ENCODE data around the gene RUNX1.
A peak's percentile ranks its signal among the peaks of the same experiment; 100 is the strongest.
"Not testable (repeated sequence)": the region's sequence is repeated elsewhere in the genome, so short reads cannot be mapped to it uniquely, and the experiment has no call there.

RUNX1 gene

GRCh38 chr21:34808569-34809204 lies 240.4 kb downstream of the RUNX1 start:
- DNase-seq (ENCODE audit: low read depth): peak; percentile 70
- no peak overlapping the region for H3K4me3 ChIP-seq (ENCODE audit: low read depth, low read length)

DNA sequence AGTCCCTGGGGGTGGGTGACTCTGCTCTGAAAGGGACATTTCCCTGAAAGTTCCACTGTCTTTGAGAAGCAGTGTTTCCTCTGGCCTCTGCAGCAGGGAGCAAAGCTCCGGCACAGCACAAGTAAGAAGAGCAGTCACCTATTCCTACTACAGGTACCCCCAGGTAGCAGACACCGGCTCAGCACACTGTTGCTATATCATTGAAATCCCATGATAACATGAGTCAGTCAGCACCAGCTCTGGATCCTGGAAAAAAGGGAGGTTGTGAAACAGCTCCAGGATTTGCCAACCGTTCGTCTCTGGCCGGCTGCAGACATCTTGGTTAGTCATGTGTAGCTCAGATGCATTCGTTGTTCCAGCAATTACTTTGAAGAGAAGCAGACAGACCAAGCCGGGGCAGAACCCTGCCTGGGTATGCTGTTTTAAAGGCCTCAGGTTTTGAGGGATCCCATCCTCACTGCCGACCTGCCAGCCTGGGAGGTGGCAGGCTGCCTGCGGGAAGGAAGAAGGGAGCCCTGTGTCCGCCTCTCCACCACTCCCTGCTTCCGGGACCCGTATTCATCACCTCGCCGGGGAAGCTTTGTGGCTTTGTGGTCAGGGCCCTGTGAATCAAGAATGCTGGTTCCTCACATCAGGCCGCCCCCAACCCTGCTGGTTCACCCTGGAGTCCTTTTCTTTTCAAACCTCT lies 241.1 kb downstream of the RUNX1 start:
- H3K4me3 ChIP-seq (ENCODE audit: low read depth, low read length): no peak overlapping the region
- DNase-seq (ENCODE audit: low read depth): peak; percentile 93

- peak; percentile 88 for DNase-seq (ENCODE audit: low read depth)
- H3K4me3 ChIP-seq (ENCODE audit: low read depth, low read length): no peak overlapping the region
These were observed 241.8 kb downstream of the RUNX1 start for GRCh38 chr21:34807146-34807880.

DNA sequence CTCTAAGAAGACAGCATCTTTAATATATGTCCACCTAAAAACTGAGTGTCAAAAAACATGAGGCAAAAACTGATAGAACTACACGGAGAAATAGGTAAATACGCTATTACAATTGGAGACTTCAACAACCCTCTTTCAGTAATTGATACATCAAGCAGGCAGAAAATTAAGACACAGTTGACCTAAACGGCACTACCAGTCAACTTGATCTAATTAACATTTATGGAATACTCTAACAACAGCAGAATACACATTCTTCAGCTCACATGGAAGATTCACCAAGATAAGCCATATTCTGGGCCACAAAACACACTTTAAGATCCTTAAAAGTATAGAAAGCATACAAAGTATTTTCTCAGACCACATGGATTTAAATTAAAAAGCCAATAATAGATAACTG lies 242.7 kb downstream of the RUNX1 start:
- DNase-seq (ENCODE audit: low read depth): no peak

DNA sequence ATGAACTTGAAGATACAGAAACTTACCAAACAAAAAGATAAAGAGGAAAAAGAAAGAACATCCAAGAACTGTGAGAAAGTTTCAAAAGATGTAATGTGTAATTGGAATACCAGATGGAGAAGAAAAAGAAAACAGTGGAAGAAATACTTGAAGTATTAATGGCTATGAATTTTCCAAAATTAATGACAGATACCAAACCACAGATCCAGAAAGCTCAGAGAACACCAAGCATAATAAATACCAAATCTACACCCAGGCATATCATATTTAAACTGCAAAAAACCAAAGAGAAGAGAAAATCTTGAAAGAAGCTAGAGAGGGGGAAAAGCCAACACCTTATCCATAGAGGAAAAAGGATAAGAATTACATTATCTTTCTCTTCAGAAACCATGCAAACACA lies 243.9 kb downstream of the RUNX1 start:
- DNase-seq (ENCODE audit: low read depth): no peak
- H3K4me3 ChIP-seq (ENCODE audit: low read depth, low read length): no peak overlapping the region

More for the DNA sequence above, 242.7 kb downstream of the RUNX1 start:
- H3K4me3 ChIP-seq (ENCODE audit: low read depth, low read length): no peak overlapping the region

DNA sequence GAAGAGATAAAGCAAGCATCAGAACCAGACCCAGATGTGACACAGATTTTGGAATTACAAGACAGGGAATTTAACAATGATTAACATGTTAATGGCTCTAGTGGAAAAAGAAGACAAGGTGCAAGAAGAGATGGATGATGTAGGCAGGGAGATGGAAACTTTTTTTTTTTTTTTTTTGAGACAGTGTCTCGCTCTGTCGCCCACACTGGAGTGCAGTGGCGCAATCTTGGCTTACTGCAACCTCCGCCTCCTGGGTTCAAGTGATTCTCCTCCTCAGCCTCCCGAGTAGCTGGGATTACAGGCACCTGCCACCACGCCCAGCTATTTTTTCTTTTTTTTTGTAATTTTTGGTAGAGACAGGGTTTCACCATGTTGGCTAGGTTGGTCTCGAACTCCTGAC lies 244.5 kb downstream of the RUNX1 start:
- not testable (repeated sequence) for H3K4me3 ChIP-seq (ENCODE audit: low read depth, low read length); DNase-seq (ENCODE audit: low read depth)

DNA sequence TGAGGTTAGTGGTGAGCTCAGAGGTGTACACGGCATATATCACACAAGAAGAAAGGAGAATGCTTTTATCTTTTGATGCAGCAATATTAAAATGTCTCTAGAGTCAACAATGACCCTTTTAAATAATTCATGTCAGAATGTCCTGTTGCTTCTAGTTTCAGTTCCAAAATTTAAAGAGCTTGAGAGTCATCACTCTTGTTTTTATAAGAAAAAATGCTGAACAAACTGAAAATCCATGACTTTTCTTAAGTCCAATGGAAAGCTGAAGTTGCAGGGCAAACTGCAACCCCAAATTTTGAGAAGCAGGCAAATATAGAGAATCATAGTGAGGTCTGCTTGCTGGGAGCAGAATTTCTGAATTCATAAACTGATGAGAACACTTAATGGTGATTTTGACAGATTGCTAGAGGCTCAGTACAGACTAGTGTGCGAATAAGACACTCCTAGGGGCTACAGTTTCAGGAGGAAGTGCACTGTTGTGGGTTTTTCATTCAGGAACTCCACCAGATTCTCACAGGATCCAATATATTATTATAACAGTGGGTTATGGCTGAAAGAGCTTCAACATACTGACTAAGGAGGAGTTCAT lies 245.2 kb downstream of the RUNX1 start:
- no peak for DNase-seq (ENCODE audit: low read depth)
- H3K4me3 ChIP-seq (ENCODE audit: low read depth, low read length): no peak overlapping the region

- DNase-seq (ENCODE audit: low read depth): no peak
- no peak overlapping the region for H3K4me3 ChIP-seq (ENCODE audit: low read depth, low read length)
These were observed 246.8 kb downstream of the RUNX1 start for GRCh38 chr21:34802180-34802899.

DNA sequence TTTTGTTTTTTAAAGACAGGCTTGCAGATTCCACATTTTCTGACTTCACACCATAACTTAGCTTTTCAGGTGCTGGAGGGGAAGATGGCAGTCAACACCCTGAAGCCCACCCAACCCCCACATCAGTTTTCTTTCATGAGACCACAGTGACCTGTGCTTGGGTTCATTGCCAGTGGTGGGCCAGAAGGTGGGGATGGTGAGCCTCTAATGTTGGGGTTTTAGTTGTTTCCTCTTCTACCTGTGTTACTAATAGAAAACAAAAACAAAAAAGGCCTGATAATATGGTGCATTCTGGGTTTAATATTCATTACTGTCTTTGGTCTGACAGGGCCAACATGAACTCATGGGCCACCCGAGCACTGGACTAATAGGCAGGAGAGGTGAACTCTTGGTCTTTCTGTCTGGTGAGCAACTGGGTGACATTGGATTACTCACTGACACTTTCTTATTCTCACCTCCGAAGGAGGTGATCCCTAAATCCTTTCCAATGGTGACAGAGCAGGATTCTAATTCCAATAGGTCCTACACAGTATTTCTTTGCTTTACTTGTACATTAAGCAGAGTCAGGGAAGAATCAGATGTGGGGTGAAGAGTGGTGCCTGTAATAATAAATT lies 247.5 kb downstream of the RUNX1 start:
- DNase-seq (ENCODE audit: low read depth): no peak

DNA sequence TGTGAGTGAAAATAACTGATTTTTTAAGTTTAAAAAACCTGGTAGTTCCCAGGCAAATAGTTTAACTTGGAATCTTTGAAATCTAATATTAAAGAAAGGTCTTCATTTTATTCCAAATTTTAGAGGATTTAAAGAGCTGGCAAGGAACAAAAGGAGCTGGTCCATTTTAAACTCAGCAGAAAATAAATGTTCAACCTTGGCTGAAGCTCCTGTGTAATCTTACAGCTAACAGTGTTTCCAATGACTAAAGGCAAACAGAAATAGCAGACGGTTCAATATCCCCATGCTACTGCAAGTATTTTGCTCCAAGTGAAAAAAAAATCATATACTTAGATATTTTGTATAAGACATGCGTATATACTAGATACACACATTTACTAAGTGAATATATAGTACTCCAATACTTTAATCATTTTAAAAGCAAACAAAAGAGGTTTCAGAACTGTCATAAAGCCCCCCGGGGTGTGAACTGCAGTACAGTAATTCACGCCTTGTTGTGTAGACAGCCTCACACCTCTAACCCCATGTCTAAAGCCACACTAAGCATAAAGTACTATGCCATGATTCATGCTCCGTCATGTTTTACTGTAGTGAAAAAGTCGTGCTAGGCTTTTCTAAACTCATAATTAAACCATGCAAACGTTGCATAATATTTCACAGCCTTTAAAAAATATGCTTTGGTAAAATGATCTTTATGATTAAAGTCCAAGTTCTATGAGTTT lies 248.1 kb downstream of the RUNX1 start:
- DNase-seq (ENCODE audit: low read depth): no peak
- H3K4me3 ChIP-seq (ENCODE audit: low read depth, low read length): no peak overlapping the region

More for the DNA sequence above, 247.5 kb downstream of the RUNX1 start:
- no peak overlapping the region for H3K4me3 ChIP-seq (ENCODE audit: low read depth, low read length)

GRCh38 chr21:34799092-34799491 lies 250.0 kb downstream of the RUNX1 start:
- no peak for DNase-seq (ENCODE audit: low read depth)
- H3K4me3 ChIP-seq (ENCODE audit: low read depth, low read length): no peak overlapping the region

DNA sequence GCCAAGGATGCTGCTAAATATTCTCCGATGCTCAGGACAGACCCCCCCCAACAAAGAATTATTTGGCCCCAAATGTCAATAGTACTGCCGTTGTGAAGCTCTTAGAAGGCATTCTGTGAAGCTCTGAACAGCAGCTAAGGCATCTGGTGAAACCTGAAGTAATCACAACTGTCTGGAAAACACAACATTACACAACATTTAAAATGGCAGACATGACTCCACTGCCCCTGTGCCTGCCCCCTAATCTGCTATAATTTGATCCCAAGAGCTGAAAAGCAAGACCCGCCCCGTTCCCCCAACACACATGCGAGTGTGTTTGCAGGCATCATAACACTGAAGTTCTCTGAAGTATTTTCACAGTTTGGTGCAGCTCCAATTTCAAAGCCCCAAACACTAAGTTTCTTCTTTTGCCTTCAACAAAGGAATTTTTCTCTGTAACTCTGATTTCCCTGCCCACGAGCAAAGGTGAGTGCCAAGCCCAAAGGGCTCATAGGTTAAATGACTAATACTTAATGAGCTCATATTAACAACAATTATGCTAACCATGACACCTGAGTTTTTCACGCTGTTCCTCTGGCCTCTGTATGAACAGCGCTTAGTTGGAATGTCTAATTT lies 251.1 kb downstream of the RUNX1 start:
- no peak overlapping the region for H3K4me3 ChIP-seq (ENCODE audit: low read depth, low read length)
- no peak for DNase-seq (ENCODE audit: low read depth)

GRCh38 chr21:34797201-34797525 lies 251.9 kb downstream of the RUNX1 start:
- H3K4me3 ChIP-seq (ENCODE audit: low read depth, low read length): no peak overlapping the region
- no peak for DNase-seq (ENCODE audit: low read depth)

DNA sequence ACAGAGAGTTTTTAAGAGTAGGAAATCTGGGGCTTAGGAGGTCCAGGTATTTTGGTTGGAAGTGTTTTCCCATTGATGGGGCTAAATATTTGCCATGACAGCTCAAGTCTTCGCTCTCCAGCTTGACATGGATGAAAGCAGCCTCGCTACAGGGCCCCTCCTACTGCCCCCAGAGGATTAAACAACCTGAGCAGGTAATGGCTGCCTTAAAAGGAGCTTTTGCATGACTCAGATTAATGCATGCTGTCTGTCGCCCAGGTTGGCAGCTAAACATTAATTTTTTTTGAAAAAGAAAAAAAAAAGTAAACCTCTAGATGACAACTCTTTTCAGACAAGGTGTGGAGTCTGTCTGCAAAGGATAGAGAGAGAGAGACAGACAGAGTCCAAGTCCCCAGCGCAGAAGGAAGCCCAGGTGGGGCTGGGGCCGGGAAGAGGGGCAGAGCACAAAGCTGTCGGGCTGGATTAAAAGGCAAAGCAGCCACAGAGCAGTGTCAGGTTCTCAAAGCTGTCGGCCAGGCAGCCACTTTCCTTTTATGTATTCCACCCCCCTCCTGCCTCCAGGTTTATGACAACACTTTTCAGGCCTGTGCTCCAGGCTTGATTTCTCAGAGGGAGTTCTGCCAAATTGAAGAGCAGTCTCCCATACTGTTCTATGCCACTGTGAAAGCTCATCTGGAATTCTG lies 252.4 kb downstream of the RUNX1 start:
- no peak overlapping the region for H3K4me3 ChIP-seq (ENCODE audit: low read depth, low read length)
- no peak for DNase-seq (ENCODE audit: low read depth)

- no peak overlapping the region for H3K4me3 ChIP-seq (ENCODE audit: low read depth, low read length)
- DNase-seq (ENCODE audit: low read depth): peak; percentile 93
These were observed 253.4 kb downstream of the RUNX1 start for GRCh38 chr21:34795548-34796180.

DNA sequence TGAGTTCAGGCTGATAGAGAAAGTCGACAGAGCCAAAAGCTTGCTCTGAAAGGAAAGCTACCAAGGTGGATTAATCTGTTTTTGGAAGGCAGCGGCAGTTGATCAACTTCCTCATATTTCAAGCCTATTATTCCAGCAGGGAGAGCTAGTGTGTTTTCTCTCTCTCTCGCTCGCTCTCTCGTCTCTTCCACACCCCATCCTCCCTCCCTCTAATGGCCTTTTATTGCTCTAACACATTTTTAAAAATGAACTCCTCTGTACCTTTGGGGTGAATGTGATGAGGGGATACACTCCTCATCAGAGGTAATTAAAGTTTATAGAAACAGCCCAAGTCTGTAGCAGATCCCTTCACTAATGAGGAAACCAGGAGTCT lies 253.9 kb downstream of the RUNX1 start:
- no peak overlapping the region for H3K4me3 ChIP-seq (ENCODE audit: low read depth, low read length)
- DNase-seq (ENCODE audit: low read depth): no peak

DNA sequence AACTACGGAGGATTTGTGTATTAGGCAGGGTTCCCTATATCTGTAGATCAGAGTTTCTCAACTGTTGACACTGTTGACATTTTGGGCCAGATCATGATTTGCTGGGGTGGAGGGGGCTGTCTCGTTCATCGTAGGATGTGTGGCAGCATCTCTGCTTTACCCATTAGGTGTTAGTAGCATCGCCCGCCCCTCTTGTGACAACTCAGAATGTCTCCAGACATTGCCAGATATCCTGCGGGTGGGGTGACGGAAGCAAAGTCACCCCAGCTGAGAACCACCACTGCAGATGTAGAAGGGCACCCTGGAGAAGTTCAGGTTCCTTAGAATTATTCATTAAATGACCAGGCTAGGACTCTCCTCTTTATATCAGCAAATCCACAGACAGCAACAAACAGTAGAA lies 254.4 kb downstream of the RUNX1 start:
- H3K4me3 ChIP-seq (ENCODE audit: low read depth, low read length): no peak overlapping the region

More for the DNA sequence above, 254.4 kb downstream of the RUNX1 start:
- no peak for DNase-seq (ENCODE audit: low read depth)
